Dedifferentiated amniotic fluid mesenchymal stem cell (primary cell): Measurements from ENCODE around the gene EHF.

ENCODE experiments used
- DNase-seq: peaks from one replicate; pipeline ENCODE4 v3.0.0-alpha.2; 2016; ENCODE audit errors: extremely low spot score

EHF gene

GRCh38 chr11:34624069-34624468 is 3.2 kb downstream of the EHF start:
- DNase-seq = no peak

DNA sequence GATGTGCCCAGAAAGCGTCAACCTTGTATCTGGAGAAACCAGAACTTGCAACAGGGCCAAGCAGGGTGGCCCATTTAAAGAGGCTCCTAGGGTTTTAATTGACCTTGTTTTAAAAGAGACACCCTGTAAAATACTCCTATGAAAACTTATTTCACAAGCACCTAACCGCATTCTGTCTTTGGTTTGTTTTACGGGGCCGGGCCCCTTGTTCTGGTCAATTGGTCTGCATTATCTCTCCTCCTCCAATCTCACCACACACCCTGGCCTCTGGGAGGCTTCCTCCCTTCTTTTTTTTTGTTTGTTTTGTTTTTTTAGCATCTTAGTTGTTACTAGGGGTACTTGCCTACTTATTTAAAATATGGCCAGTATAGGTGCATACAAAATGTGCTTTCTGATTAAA is 4.7 kb downstream of the EHF start:
- DNase-seq = no peak

GRCh38 chr11:34626393-34626792 is 5.5 kb downstream of the EHF start:
- no peak for DNase-seq

- no peak for DNase-seq
These were observed 6.3 kb downstream of the EHF start for GRCh38 chr11:34627197-34627596.

GRCh38 chr11:34629711-34630110 is 8.8 kb downstream of the EHF start:
- DNase-seq = no peak

DNA sequence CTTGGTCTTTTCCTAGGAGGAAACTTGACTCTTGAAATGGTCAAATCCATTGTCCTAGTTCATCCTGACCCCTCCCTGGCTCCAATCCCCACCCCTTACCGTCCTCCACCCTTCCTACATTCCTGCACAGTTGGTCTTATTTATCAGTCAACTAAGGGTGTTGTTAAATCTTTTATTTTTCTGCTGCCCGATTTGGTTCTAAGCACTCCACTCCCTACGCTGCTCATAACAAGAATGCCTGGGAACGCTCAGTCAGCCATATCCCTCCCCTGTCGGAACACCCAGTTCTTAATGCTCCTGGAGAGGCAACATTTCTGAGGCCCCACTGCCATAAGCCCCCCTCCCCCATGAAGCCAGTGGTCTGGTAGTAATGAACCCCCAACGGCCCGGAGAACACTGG is 9.7 kb downstream of the EHF start:
- no peak for DNase-seq

- no peak for DNase-seq
These were observed 10.4 kb downstream of the EHF start for GRCh38 chr11:34631297-34631696.

- no peak for DNase-seq
These were observed 10.8 kb downstream of the EHF start for GRCh38 chr11:34631737-34632104.

GRCh38 chr11:34632105-34632791 is 11.4 kb downstream of the EHF start:
- peak; percentile 38 for DNase-seq

- DNase-seq = no peak
These were observed 12.7 kb downstream of the EHF start for GRCh38 chr11:34633640-34633989.

DNA sequence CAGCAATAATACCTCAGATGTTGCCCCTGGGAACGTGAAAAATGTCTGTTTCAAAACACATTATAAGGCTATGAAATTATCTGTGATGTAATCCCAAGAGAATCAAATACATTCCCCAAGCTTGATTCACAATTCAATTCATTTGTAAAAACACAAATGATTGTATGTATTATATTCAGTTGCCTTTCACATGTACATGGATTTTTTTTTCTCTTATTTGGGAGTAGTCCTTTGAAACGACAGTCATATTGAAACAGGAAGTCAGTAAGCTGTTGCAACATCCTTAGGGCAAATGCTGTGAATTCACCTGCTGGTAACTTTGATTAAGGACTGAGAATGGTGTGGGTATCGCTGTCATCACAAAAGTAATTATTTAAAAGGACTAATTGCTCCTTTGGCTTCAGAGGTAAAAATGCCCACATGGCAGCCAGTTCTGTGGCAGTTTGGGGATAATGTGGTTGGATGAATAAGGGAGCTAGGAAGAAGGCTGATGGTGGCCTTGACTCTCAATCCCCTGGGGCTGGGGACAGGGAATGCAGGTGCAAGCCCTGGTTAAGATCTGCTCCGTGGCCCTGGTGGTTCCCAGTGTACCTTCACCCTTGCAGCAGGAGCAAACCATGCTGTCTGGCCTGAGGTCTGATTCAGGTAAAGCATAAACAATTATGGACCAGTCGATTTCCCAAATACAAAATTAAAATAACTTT is 13.2 kb downstream of the EHF start:
- DNase-seq = no peak

DNA sequence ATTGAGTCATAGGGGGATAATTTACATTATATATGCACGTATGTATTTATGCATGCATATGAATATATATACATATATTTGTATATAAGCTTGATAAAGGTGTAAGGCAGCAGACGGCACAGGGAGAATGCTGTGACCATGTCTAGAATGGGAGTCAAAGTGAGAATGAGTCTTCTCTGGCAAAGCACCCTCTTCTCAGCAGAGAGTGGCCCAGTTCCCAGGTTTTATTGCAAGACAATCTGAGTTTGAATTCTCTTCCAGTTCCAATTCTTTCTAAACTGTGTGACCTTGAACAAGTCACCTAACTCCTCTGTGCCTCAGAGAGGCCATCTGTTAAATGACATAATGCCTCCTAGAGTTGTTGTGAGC is 13.8 kb downstream of the EHF start:
- DNase-seq = no peak

DNA sequence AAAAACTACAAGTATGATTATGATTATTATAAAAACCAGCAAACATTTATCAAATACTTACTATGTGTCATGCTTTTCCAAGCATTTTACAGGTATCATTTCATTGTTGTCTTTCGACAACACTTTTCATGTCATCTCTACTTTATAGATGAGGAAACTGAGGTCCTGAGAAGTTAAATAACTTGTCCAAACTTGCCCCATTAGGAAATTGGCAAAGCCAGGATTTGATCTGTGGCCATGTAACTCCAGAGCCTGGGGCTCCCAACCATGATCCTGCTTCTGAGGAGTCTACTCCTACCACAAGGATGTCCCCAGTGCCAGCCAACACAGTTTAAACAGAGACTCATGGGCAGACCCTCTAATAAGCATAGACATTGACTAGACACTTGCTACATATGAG is 15.2 kb downstream of the EHF start:
- no peak for DNase-seq

DNA sequence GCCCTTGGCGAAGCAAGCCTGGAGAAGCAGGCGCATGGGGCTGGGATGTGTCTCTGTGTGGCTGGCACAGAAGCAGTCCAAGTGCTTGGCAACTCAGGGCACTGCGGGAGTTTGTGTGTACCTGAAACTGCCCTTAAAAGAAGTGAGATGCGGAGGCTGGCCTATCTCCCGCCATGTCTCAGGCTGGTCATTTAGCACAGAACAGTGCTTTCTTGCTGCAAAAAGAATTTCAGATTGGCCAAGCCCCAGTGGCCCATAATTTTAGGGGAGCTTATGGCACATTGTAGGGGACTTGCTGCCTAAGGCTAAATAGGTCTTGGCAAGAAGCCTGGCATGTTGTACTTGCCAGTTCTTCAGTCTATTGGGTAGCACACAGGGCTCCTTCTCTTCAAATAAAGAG is 16.4 kb downstream of the EHF start:
- no peak for DNase-seq

GRCh38 chr11:34638897-34639296 is 18.0 kb downstream of the EHF start:
- DNase-seq = no peak

- no peak for DNase-seq
These were observed 18.7 kb downstream of the EHF start for GRCh38 chr11:34639545-34639944.

DNA sequence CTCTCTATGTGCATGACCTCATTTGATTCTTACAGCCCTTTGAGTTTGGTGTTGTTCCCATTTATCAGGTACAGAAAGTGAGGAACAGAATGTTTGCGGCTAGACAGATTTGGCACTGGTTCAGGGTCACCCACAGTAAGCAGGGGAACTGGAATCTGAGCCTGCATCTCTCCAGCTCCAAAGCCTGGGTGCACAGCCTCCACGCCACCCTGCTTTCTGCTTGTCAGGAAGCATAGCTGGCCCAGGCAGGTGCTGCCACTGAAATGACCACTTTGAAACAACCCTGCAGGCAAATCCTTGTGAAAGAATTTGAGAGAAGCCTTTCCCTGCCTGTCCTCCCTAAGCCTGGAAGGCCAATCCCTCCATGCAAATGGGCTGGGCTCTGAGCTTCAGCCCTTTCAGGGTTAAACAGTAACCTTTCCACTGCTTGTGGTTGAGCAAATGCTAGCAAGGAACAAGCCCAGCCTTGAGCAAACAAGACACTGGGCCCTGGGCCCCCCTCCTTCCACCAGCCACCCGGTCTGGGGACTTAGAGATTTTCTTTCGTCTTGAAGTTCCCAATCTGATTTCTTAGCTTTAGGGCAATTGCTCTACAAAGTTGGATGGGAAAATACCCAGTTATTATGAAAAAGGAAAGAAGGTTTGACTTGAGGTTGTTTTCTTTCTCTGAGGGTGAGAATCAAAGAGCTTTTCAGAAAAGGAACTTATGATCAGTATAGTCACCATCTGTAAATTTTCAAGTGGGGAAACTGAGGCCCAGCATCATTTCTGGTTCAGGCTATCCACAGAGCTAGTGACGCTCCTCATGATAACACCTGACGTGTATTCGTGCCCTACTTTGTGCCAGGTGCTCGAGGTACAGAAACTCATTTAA is 19.4 kb downstream of the EHF start:
- no peak for DNase-seq

DNA sequence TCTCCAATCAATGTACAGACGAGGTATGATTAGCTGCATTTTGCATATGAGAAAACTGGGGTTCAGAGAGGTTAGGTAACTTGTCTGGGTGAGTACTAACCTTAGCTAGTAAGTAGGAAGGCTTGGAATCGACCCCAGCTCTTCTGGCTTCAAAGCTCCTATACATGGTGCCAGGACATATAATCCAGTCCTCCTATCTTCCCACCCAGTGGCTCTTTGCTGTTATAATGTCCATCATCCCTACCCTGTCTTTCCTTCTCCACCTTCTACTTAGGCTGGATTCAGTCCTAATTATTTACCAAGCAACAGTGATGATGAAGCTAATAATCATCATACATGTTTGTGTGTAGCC is 20.0 kb downstream of the EHF start:
- DNase-seq = no peak

DNA sequence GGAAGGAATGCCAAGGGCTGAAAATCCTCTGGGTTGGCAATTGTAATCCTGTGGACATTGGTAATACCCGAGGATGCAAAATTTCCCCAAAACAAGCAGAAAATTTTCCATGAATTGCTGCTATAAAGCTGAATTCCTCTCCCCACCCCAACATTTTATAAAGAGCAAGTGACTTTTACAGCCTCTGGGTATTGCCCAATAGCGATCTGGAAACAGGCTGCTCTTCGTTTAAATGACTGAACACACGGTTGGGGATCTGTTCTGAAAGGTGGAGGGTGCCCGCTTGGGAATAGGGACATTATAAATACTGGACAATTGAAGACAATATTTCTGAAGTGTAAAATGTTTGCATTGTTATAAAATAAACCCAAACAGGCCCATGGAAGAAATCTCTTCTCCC is 20.6 kb downstream of the EHF start:
- no peak for DNase-seq

- no peak for DNase-seq
These were observed 21.2 kb downstream of the EHF start for GRCh38 chr11:34642001-34642554.

DNA sequence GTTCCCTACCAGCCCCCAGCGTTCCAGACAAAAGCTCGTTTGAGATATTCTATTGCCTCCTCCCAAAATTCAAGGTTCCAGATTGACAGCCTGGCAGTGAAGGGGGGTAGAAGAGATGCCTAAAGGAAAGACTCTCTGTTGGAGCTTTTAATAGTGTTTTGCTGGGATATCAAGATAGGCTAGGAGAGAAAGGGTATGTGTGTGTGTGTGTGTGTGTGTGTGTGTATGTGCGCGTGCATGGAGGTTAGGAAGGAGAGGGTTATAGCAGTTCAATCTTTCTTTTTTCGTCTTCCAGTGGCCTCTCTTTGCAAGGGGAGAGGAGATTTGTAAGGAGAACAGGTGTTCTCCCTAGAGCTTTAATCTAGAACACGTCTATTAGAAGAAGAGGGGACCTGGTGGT is 22.0 kb downstream of the EHF start:
- DNase-seq = no peak

DNA sequence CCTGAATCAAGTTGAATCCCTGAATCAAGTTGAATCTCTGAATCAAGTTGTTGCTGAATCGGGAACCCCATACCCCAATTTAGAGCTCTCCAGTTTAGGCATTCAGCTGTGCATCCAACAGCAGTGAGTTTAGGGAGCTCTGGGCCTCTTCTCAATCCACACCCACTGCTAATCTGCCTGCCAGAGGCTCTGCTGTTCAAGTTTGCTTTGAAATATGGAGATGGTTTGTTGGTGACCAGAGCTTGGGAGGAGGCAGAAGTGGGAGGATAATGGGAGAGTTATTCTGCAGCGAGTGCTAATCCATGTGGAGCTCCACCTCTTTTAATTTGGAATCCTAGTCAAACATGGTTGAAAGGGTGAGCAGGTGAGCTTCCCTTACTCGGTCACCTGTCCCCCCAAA is 22.4 kb downstream of the EHF start:
- DNase-seq = no peak

DNA sequence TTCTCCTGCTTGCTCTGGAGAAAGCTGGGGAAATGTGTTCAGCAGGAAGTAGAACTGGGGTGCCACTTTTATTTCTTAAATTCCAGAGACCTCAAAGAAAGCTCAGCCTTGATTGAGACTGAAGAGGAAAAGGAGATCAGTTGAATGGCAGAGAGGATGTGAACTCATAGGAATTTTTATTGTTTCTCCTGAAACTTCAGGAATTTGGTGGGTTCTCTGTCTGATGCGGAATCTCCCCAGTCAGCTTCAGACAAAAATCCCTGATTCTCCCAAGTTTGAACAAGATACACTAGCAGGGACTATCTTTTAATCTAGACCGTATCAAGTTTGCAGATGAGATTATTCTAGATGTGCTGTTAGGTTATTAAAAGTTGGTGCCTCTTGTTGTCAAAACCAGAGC is 23.0 kb downstream of the EHF start:
- DNase-seq = no peak
